ENCODE results near the gene CDA. TPM values are rescaled to one million over a fixed set of nuclear protein-coding genes. Genes with fewer than 3 reads are reported as not detected.

Gene CDA
- total RNA-seq, 5 donors from 2014 or later (not counting 1 experiment from before 2014, with no cell fraction given), result 0.35 TPM; not detected in 4

DNA sequence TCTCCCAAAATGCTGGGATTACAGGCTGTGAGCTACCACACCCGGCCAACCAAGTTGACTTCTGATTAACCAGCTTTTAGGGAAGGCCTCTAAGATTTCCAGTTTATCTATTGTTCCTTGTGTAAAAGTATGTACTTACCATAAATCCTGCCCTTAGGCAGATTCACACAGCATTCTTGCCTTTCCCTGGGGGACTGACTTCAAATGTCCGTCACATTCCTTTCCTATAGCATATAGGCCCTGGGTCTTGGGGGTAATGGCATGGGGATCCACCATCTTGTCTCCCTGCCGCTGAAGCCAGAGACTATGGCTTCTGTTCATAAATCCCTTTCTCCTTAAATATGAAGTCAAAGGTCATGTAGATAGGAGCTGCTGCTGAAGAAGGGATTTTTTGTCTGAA lies 43.5 kb downstream of the CDA start:
- H3K36me3 Mint-ChIP-seq, result peaks cover 1% of the 10 kb centered on the region
- Histone ChIP-seq H3K27ac (ENCODE audit: low read length) (no peak overlapping the region), H3K4me1 (ENCODE audit: control insufficient read depth in 1 of 2, extremely low read depth in 1 of 2, insufficient read depth in 2 of 2, low read length in 2 of 2) (peaks cover 3 to 18% of the 10 kb centered on the region in 2 experiments), H3K9me3 (no peaks in the 10 kb centered on the region), H3K4me3 (ENCODE audit: control insufficient read depth in 1 of 2, extremely low read depth in 1 of 2, low read length in 1 of 2) (no peak overlapping the region), H3K36me3 (ENCODE audit: control insufficient read depth in 2 of 2, extremely low read depth in 1 of 2, insufficient read depth in 1 of 2, low read length in 1 of 2) (peaks cover 0 to under 1% of the 10 kb centered on the region in 2 donors), H3K27me3 (replicated peaks in 1 of 2; ENCODE audit: control insufficient read depth in 2 of 2, extremely low read depth in 1 of 2, insufficient read depth in 2 of 2, low read length in 1 of 2) (no peaks in the 10 kb centered on the region)
- CTCF ChIA-PET, result interaction anchor here in 1 of 2 donors (0.6 to 1.0 kb wide), 2 partner anchors 10 to 28 kb away, joined by 3 to 4 read pairs; no protein-coding TSS in a partner anchor
- WGBS (ENCODE audit: insufficient coverage), result no CpG with 5 or more reads among the region's 3 CpGs
- DNase-seq, result no peak
- no peak for ATAC-seq (replicated peaks in 1 of 4)
- peaks cover 8 to 15% (median 9%) of the 10 kb centered on the region in 3 donors for H3K4me1 Mint-ChIP-seq
- H3K27me3 Mint-ChIP-seq, result peaks cover 5 to 11% of the 10 kb centered on the region in 2 donors
- H3K27ac Mint-ChIP-seq, result no peak overlapping the region
- POLR2A ChIA-PET, result interaction anchor here in 1 of 2 donors (0.6 kb wide), 1 partner anchor 711 kb away, joined by 6 read pairs; no protein-coding TSS in a partner anchor
- peaks cover 0 to 12% (median 0%) of the 10 kb centered on the region in 3 donors for H3K9me3 Mint-ChIP-seq
- peak overlapping the region; percentile 61 to 81 (median 70) for H3K4me3 Mint-ChIP-seq

GRCh38 chr1:20633190-20634064 lies 44.5 kb downstream of the CDA start, which contains the start of gene PINK1:
Gene PINK1, plus strand, starts transcription at chr1:20633458. Its CDS starts 91 bp downstream, at chr1:20633549.
- WGBS (ENCODE audit: insufficient coverage), result 2% methylated on average over 91 of the region's 93 CpGs
- Histone ChIP-seq H3K9me3 (no peaks in the 10 kb centered on the region), H3K4me1 (ENCODE audit: control insufficient read depth in 1 of 2, extremely low read depth in 1 of 2, insufficient read depth in 2 of 2, low read length in 2 of 2) (peaks cover 3 to 18% of the 10 kb centered on the region in 2 experiments), H3K4me3 (ENCODE audit: control insufficient read depth in 1 of 2, extremely low read depth in 1 of 2, low read length in 1 of 2) (peak within 1 kb of the TSS; percentile 66 to 72), H3K36me3 (ENCODE audit: control insufficient read depth in 2 of 2, extremely low read depth in 1 of 2, insufficient read depth in 1 of 2, low read length in 1 of 2) (peaks cover 0 to 10% of the 10 kb centered on the region in 2 donors), H3K27ac (ENCODE audit: low read length) (peak within 1 kb of the TSS; percentile 62), H3K27me3 (replicated peaks in 1 of 2; ENCODE audit: control insufficient read depth in 2 of 2, extremely low read depth in 1 of 2, insufficient read depth in 2 of 2, low read length in 1 of 2) (no peaks in the 10 kb centered on the region)
- Mint-ChIP-seq H3K27me3 (peaks cover 0 to 3% of the 10 kb centered on the region in 2 donors), H3K4me3 (peak within 1 kb of the TSS; percentile 87 to 88 (median 87)), H3K36me3 (peaks cover 10% of the 10 kb centered on the region), H3K4me1 (peaks cover 8 to 15% (median 9%) of the 10 kb centered on the region in 3 donors), H3K9me3 (peaks cover 0 to 6% (median 0%) of the 10 kb centered on the region in 3 donors), H3K27ac (peak within 1 kb of the TSS; percentile 85 to 95)
- CTCF ChIA-PET, result interaction anchor here (0.6 to 1.8 kb wide), 11 partner anchors 8 to 153 kb away, joined by 3 to 17 read pairs (median 4); partner anchors contain the start of genes DDOST (in 1 of the 2) and HP1BP3 (in 1 of the 2)
- DNase-seq (peak; percentile 63 to 94 (median 82)), ATAC-seq (replicated peaks in 1 of 4) (peak; percentile 91 to 94 (median 93))
- POLR2A ChIA-PET, result interaction anchor here in 1 of 2 donors (0.5 to 1.4 kb wide), 5 partner anchors 27 to 1766 kb away, joined by 3 to 10 read pairs (median 6); partner anchors contain the start of gene DDOST

- Histone ChIP-seq H3K4me3 (ENCODE audit: control insufficient read depth in 1 of 2, extremely low read depth in 1 of 2, low read length in 1 of 2) (peak overlapping the region; percentile 66 to 72), H3K4me1 (ENCODE audit: control insufficient read depth in 1 of 2, extremely low read depth in 1 of 2, insufficient read depth in 2 of 2, low read length in 2 of 2) (peaks cover 3 to 18% of the 10 kb centered on the region in 2 experiments)
- H3K27me3 Mint-ChIP-seq, result no peaks in the 10 kb centered on the region
Observed at GRCh38 chr1:20634065-20634593, 45.2 kb downstream of the CDA start.

DNA sequence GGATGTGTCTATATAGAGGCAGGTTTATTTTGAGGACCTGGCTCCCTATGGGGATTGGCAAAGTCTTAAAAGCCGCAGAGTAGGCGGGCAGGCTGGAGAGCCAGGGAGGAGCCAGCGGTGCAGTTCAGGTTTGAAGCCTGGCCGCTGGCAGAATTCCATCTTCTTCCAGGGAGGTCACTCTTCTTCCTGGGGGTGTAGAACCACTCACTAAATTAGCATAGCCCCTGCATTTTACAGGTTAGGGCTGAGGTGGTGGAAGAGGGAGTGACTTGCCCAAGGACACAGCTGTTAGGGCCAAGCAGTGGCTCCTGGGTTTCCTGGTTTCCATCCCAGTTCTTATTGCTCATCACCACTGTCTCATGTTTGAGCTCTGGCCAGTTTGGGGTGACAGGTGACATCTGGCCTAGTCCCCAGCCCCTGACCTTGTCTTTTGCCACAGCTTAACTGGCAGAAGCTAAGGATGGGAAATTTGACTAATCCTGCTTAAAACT lies 45.7 kb downstream of the CDA start:
- Histone ChIP-seq H3K27ac (ENCODE audit: low read length) (no peak overlapping the region), H3K27me3 (replicated peaks in 1 of 2; ENCODE audit: control insufficient read depth in 2 of 2, extremely low read depth in 1 of 2, insufficient read depth in 2 of 2, low read length in 1 of 2) (no peaks in the 10 kb centered on the region), H3K9me3 (no peaks in the 10 kb centered on the region), H3K36me3 (ENCODE audit: control insufficient read depth in 2 of 2, extremely low read depth in 1 of 2, insufficient read depth in 1 of 2, low read length in 1 of 2) (peaks cover 0 to 17% of the 10 kb centered on the region in 2 donors), H3K4me3 (ENCODE audit: control insufficient read depth in 1 of 2, extremely low read depth in 1 of 2, low read length in 1 of 2) (peak overlapping the region; percentile 66 to 72), H3K4me1 (ENCODE audit: control insufficient read depth in 1 of 2, extremely low read depth in 1 of 2, insufficient read depth in 2 of 2, low read length in 2 of 2) (peaks cover 3 to 18% of the 10 kb centered on the region in 2 experiments)
- H3K9me3 Mint-ChIP-seq, result no peaks in the 10 kb centered on the region
- DNase-seq (peak in 15 of 35 experiments; percentile 7 to 46 (median 16)), ATAC-seq (replicated peaks in 1 of 4) (peak in 3 of 4 experiments; percentile 13 to 54 (median 17))
- H3K4me1 Mint-ChIP-seq, result peaks cover 8 to 15% (median 9%) of the 10 kb centered on the region in 3 donors
- ChIA-PET POLR2A (interaction anchor here (0.6 to 1.4 kb wide), 2 partner anchors 26 to 38 kb away, joined by 10 to 11 read pairs; partner anchors contain the start of gene DDOST (in 1 of the 2)), CTCF (interaction anchor here in 1 of 2 donors (0.9 to 1.8 kb wide), 5 partner anchors 11 to 152 kb away, joined by 3 to 17 read pairs (median 5); partner anchors contain the start of genes DDOST and HP1BP3)
- no peaks in the 10 kb centered on the region for H3K27me3 Mint-ChIP-seq
- peak overlapping the region; percentile 87 to 88 (median 87) for H3K4me3 Mint-ChIP-seq
- H3K36me3 Mint-ChIP-seq, result peaks cover 20% of the 10 kb centered on the region
- WGBS (ENCODE audit: insufficient coverage), result 0% methylated on average over 1 of the region's 4 CpGs
- H3K27ac Mint-ChIP-seq, result peak overlapping the region; percentile 85 to 95

More at GRCh38 chr1:20634065-20634593, 45.2 kb downstream of the CDA start:
- ChIA-PET CTCF (interaction anchor here in 1 of 2 donors (0.6 to 1.8 kb wide), 9 partner anchors 8 to 153 kb away, joined by 3 to 17 read pairs (median 5); partner anchors contain the start of genes DDOST and HP1BP3), POLR2A (interaction anchor here (0.5 to 1.4 kb wide), 5 partner anchors 27 to 700 kb away, joined by 4 to 11 read pairs (median 8); partner anchors contain the start of gene DDOST (in 1 of the 2))
- H3K36me3 ChIP-seq (ENCODE audit: control insufficient read depth in 2 of 2, extremely low read depth in 1 of 2, insufficient read depth in 1 of 2, low read length in 1 of 2), result peaks cover 0 to 15% of the 10 kb centered on the region in 2 donors
- DNase-seq (peak in 7 of 35 experiments; percentile 5 to 20 (median 11)), ATAC-seq (replicated peaks in 1 of 4) (peak; percentile 7 to 26 (median 18))
- Mint-ChIP-seq H3K4me1 (peaks cover 8 to 15% (median 9%) of the 10 kb centered on the region in 3 donors), H3K36me3 (peaks cover 17% of the 10 kb centered on the region), H3K27ac (peak overlapping the region; percentile 85 to 95), H3K4me3 (peak overlapping the region; percentile 87 to 88 (median 87)), H3K9me3 (peaks cover 0 to 2% (median 0%) of the 10 kb centered on the region in 3 donors)
- WGBS (ENCODE audit: insufficient coverage), result 6% methylated on average over 5 of the region's 11 CpGs
- peak overlapping the region; percentile 62 for H3K27ac ChIP-seq (ENCODE audit: low read length)
- no peaks in the 10 kb centered on the region for H3K9me3 ChIP-seq
- no peaks in the 10 kb centered on the region for H3K27me3 ChIP-seq (replicated peaks in 1 of 2; ENCODE audit: control insufficient read depth in 2 of 2, extremely low read depth in 1 of 2, insufficient read depth in 2 of 2, low read length in 1 of 2)

GRCh38 chr1:20636785-20637347 lies 48.0 kb downstream of the CDA start:
- no peak for ATAC-seq (replicated peaks in 1 of 4)
- ChIA-PET CTCF (interaction anchor here in 1 of 2 donors (1.1 kb wide), 1 partner anchor 25 kb away, joined by 3 read pairs; the partner anchor contains the start of gene DDOST), POLR2A (interaction anchor here in 1 of 2 donors (0.5 kb wide), 1 partner anchor 147 kb away, joined by 3 read pairs; no protein-coding TSS in a partner anchor)
- Histone ChIP-seq H3K27ac (ENCODE audit: low read length) (no peak overlapping the region), H3K4me3 (ENCODE audit: control insufficient read depth in 1 of 2, extremely low read depth in 1 of 2, low read length in 1 of 2) (no peak overlapping the region), H3K4me1 (ENCODE audit: control insufficient read depth in 1 of 2, extremely low read depth in 1 of 2, insufficient read depth in 2 of 2, low read length in 2 of 2) (peaks cover 3 to 18% of the 10 kb centered on the region in 2 experiments), H3K9me3 (no peaks in the 10 kb centered on the region), H3K27me3 (replicated peaks in 1 of 2; ENCODE audit: control insufficient read depth in 2 of 2, extremely low read depth in 1 of 2, insufficient read depth in 2 of 2, low read length in 1 of 2) (no peaks in the 10 kb centered on the region), H3K36me3 (ENCODE audit: control insufficient read depth in 2 of 2, extremely low read depth in 1 of 2, insufficient read depth in 1 of 2, low read length in 1 of 2) (peaks cover 7 to 22% of the 10 kb centered on the region in 2 donors)
- peaks cover 30% of the 10 kb centered on the region for H3K36me3 Mint-ChIP-seq
- WGBS (ENCODE audit: insufficient coverage), result 92% methylated on average over 8 of the region's 8 CpGs
- no peak overlapping the region for H3K4me3 Mint-ChIP-seq
- no peak for DNase-seq
- no peaks in the 10 kb centered on the region for H3K9me3 Mint-ChIP-seq
- no peak overlapping the region for H3K27ac Mint-ChIP-seq
- H3K27me3 Mint-ChIP-seq, result no peaks in the 10 kb centered on the region
- H3K4me1 Mint-ChIP-seq, result peaks cover 11 to 17% (median 16%) of the 10 kb centered on the region in 3 donors

Measured in T-cell (primary cell).